ENCODE results near the gene CYP4F12.
A peak's percentile ranks its signal among the peaks of the same experiment; 100 is the strongest.

CYP4F12 gene, protein sequence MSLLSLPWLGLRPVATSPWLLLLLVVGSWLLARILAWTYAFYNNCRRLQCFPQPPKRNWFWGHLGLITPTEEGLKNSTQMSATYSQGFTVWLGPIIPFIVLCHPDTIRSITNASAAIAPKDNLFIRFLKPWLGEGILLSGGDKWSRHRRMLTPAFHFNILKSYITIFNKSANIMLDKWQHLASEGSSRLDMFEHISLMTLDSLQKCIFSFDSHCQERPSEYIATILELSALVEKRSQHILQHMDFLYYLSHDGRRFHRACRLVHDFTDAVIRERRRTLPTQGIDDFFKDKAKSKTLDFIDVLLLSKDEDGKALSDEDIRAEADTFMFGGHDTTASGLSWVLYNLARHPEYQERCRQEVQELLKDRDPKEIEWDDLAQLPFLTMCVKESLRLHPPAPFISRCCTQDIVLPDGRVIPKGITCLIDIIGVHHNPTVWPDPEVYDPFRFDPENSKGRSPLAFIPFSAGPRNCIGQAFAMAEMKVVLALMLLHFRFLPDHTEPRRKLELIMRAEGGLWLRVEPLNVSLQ

DNA sequence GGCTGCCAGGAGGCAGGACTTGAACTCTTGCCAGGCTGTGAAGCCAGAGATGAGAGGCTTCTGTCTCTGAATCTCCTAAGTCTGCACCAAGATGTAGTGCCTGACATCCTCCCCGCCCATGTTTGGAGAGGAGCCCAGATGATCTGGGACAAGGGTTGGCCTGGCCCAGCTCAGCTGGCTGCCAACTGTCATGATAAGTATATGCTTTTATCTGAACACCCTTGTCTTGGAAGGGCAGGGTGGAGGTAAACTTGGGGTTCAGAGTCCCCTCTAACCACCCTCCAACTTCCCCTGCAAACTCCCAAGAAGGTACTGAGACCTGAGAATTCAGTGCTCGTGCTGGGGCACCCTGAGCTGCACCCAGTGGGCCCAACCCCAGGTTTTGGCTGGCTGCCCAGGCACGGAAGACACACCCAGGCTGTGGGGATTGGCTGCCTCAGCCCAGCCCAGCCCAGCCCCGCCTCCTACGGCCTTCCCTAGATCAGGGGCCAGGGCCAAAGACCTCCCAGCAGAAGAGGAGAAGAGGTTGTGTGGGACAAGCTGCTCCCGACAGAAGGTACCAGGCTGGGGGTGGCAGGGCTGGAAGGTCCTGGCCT is at the start of gene CYP4F12:
Gene CYP4F12, plus strand, starts transcription at position 508 of the 596 bp plus-strand sequence. CDS start 443 bp downstream, outside the sequence.
- no peak for DNase-seq (ENCODE audit: extremely low read depth, low read depth)
- H3K4me3 ChIP-seq (replicated peaks; ENCODE audit: low read depth, low read length), result no peak within 1 kb of the TSS
- TF ChIP-seq, protein P1, sequence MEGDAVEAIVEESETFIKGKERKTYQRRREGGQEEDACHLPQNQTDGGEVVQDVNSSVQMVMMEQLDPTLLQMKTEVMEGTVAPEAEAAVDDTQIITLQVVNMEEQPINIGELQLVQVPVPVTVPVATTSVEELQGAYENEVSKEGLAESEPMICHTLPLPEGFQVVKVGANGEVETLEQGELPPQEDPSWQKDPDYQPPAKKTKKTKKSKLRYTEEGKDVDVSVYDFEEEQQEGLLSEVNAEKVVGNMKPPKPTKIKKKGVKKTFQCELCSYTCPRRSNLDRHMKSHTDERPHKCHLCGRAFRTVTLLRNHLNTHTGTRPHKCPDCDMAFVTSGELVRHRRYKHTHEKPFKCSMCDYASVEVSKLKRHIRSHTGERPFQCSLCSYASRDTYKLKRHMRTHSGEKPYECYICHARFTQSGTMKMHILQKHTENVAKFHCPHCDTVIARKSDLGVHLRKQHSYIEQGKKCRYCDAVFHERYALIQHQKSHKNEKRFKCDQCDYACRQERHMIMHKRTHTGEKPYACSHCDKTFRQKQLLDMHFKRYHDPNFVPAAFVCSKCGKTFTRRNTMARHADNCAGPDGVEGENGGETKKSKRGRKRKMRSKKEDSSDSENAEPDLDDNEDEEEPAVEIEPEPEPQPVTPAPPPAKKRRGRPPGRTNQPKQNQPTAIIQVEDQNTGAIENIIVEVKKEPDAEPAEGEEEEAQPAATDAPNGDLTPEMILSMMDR (IDR thresholded peaks at IDR 0.05; ENCODE audit: low read depth, low read length, missing control alignments), result no peak

DNA sequence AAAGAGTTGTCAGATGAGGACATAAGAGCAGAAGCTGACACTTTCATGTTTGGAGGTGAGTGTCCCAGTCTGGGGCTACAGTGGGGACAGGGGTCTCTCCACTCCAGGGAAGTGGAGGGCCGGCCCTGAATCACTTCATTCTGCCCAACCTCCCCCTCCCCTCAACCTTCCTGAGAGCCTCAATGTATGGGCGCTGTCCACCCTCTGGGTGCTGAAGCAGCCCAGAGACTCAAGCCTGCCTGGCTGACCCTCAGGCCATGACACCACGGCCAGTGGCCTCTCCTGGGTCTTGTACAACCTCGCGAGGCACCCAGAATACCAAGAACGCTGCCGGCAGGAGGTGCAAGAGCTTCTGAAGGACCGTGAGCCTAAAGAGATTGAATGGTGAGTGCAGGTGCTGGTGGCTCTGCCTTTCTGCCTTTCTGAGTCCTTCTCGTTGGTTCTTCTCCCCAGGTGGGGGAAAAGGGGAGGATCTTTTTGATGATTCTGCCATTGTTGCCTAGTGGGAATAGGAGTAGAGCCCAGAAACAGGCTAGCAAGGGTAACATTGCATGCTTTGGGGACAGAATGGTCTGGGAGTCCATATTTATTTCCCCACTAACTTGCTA is 49.1 kb upstream of the CYP4F12 start:
- TF ChIP-seq, protein P1 (IDR thresholded peaks at IDR 0.05; ENCODE audit: low read depth, low read length, missing control alignments), result no peak
- DNase-seq (ENCODE audit: extremely low read depth, low read depth), result no peak
- H3K4me3 ChIP-seq (replicated peaks; ENCODE audit: low read depth, low read length), result no peak overlapping the region

DNA sequence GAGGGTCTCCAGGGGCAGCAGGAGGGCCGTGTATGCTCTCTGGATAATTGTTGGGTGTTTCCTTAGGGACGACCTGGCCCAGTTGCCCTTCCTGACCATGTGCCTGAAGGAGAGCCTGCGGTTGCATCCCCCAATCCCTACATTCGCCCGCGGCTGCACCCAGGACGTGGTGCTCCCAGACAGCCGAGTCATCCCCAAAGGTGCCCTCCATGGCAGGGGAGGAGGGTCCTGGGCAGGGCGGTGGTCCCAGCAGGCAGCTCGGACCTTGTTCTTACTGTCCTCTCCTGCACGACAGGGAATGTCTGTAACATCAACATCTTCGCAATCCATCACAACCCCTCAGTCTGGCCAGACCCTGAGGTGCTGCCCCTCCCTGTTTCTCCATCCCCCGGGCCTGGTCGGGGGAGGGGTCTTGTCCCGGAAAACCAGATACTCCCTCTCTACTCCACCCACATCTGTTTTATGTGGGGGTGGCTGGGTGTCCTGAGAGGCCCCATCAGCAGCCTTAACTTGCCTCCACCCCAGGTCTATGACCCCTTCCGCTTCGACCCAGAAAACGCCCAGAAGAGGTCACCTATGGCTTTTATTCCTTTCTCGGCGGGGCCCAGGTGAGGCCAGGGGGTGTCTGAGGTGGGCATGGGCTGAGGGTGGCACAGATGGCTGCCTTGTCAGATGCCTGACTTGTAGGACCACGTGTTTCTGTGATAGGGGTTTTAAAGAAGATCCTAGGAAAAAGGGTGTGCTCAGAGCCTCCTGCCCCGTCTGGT is 44.5 kb upstream of the CYP4F12 start:
- no peak overlapping the region for H3K4me3 ChIP-seq (replicated peaks; ENCODE audit: low read depth, low read length)
- TF ChIP-seq, protein P1 (IDR thresholded peaks at IDR 0.05; ENCODE audit: low read depth, low read length, missing control alignments), result no peak
- DNase-seq (ENCODE audit: extremely low read depth, low read depth), result no peak

DNA sequence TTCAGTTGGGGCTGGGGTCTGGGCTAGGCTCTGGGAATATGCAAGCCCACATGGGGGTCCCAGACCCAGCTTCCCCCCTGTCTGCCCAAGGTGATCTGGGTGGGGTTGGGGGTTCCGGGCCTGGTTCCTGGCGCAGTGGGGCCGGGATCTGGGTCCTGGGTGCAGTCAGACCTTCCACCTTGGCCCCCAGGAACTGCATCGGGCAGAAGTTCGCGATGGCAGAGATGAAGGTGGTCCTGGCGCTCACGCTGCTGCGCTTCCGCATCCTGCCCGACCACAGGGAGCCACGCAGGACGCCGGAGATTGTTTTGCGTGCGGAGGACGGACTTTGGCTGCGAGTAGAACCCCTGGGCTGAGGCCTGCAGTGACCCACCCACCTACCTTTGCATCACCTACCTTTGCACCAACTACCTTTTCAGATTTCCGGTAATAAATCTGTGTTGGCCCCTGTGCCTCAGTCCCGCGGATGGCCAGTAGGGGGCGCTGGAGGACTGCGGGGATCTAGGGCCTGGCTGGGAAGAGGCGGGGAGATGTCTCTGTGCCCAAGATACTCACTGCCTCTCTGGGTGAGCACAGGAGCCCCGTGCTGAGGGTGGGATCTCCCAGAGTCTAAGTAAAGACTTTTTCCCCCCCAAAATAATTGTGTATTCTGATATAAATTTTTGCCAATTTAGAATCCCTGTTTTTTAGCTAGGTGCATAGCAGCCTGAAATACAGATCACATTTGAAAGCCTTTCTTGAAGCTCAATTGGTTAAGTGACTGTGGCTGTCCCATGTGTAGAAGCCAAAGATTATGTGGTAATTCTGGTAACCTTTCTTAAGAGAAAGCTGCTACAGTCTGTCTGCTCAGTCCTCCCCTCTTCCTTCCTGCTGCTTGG is 43.6 kb upstream of the CYP4F12 start:
- TF ChIP-seq, protein P1 (IDR thresholded peaks at IDR 0.05; ENCODE audit: low read depth, low read length, missing control alignments), result peak; percentile 78
- H3K4me3 ChIP-seq (replicated peaks; ENCODE audit: low read depth, low read length), result no peak overlapping the region
- no peak for DNase-seq (ENCODE audit: extremely low read depth, low read depth)

DNA sequence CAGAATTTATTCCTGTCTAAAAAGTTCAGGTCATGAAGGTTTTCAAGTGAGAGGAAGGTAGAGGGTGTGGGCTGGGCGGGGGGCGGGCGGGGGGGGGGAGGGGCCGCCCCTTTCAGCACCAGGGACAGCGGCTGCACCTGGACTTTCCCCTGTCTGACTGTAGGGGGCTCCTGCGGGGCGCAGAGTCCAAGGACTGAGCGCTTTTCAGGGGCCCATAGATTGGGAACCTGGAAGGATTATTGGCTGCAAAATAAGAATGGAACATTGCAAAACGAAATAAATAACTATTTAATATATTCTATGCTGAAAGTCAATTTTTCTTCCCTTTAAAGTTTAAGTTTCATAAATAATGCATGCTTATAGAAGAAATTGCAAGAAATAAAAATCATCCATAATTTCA is 41.1 kb upstream of the CYP4F12 start:
- DNase-seq (ENCODE audit: extremely low read depth, low read depth), result no peak
- no peak overlapping the region for H3K4me3 ChIP-seq (replicated peaks; ENCODE audit: low read depth, low read length)
- TF ChIP-seq, protein P1 (IDR thresholded peaks at IDR 0.05; ENCODE audit: low read depth, low read length, missing control alignments), result no peak

All from HFF-Myc (cell line).